Thyroid gland (tissue), 4 donors: ENCODE measurements around the gene BBS4. TPM values are rescaled to one million over a fixed set of nuclear protein-coding genes. Genes with fewer than 3 reads are reported as not detected.
A peak's percentile ranks its signal among the peaks of the same experiment; 100 is the strongest.
"Not testable (repeated sequence)": the region's sequence is repeated elsewhere in the genome, so short reads cannot be mapped to it uniquely, and the experiment has no call there.

ENCODE experiments used
- DNase-seq, 2 donors: peaks; one replicate each; pipeline ENCODE4 v3.0.0-alpha.2; 2019
- H3K27ac ChIP-seq, 3 donors: fragments of 200-600 bp; sonication (generic); 1 replicate in 2 of 3; 2 replicates in 1 of 3; pipeline ENCODE4 v1.5.1; 2016 to 2019; ENCODE audit warnings: mild to moderate bottlenecking in 1 of 3, moderate library complexity in 1 of 3
- H3K27me3 ChIP-seq: fragments of 200-600 bp; sonication (generic); one replicate; pipeline ENCODE4 v1.5.1; 2019
- H3K36me3 ChIP-seq, 2 donors: fragments of 200-600 bp; sonication (generic); one replicate each; pipeline ENCODE4 v1.5.1; 2016 to 2019
- H3K4me1 ChIP-seq, 2 donors: fragments of 200-600 bp; sonication (generic); one replicate each; pipeline ENCODE4 v1.5.1; 2017 to 2019
- H3K4me3 ChIP-seq, 3 donors: fragments of 200-600 bp; sonication (generic); replicated peaks in 1 of 3; 1 replicate in 2 of 3; 2 replicates in 1 of 3; pipeline ENCODE4 v1.5.1; 2016; ENCODE audit warnings: mild to moderate bottlenecking in 1 of 3
- H3K9me3 ChIP-seq: fragments of 200-600 bp; sonication (generic); one replicate; pipeline ENCODE4 v1.5.1; 2017
- CTCF ChIP-seq, 6 experiments: fragments of 200-600 bp in 3 of 6; fragments of 450-650 bp in 3 of 6; sonication (generic) in 3 of 6; IDR thresholded peaks; one replicate each; pipeline ENCODE4 v1.5.1; 2016 to 2019; ENCODE audit warnings: antibody characterized with exemption in 6 of 6, mild to moderate bottlenecking in 2 of 6, inconsistent platforms in 1 of 6, moderate library complexity in 1 of 6
- POLR2A ChIP-seq, 2 donors: fragments of 450-650 bp; IDR thresholded peaks; one replicate each; pipeline ENCODE4 v1.6.1; 2017; ENCODE audit warnings: antibody characterized with exemption in 2 of 2, mild to moderate bottlenecking in 2 of 2, moderate library complexity in 1 of 2
- WGBS, 2 donors: methylation state at CpG; one replicate each; pipeline ENCODE4 v1.1.5; 2017; 5-methylcytosine and 5-hydroxymethylcytosine counted together
- intact Hi-C: fragments of 100-400 bp; cut with DNase I; formaldehyde crosslinking; loops from one replicate; pipeline ENCODE4 v1.15.1; 2023
- total RNA-seq, 4 donors: library from RNA; depleted of rRNA; stranded (reverse); fragments of >200 nt; gene quantifications; one replicate each; pipeline ENCODE4 v1.2.3, GENCODE V29; 2016

BBS4 gene
- total RNA-seq: 10 to 100 TPM; 33.7 to 54.4 (median 48.0) TPM

GRCh38 chr15:72685925-72686794, at the start of gene BBS4, which contains the start of gene HIGD2B:
Gene BBS4 (plus strand): TSS chr15:72686207. CDS start chr15:72686228, 21 bp downstream.
Gene HIGD2B (minus strand): TSS chr15:72686182. CDS start chr15:72676374, 9,808 bp downstream.
- Histone ChIP-seq H3K27me3 (no peaks in the 10 kb centered on the region), H3K9me3 (no peaks in the 10 kb centered on the region), H3K36me3 (no peaks in the 10 kb centered on the region), H3K4me1 (peaks cover 6 to 13% of the 10 kb centered on the region in 2 donors), H3K4me3 (peak within 1 kb of the TSS; percentile 51 to 66 (median 54)), H3K27ac (peak within 1 kb of the TSS; percentile 88 to 95 (median 93))
- intact Hi-C loops: no loop called here
- WGBS, 2 donors: 0 to 1% methylated on average over 34 to 49 of the region's 49 CpGs
- TF ChIP-seq POLR2A (IDR thresholded peaks at IDR 0.05) (peak; percentile 9 to 95), CTCF (IDR thresholded peaks at IDR 0.05) (no peak)
- peak; percentile 94 to 96 for DNase-seq

- H3K27ac ChIP-seq, H3K4me3 ChIP-seq, H3K27me3 ChIP-seq, intact Hi-C loops, H3K4me1 ChIP-seq, H3K9me3 ChIP-seq, H3K36me3 ChIP-seq: not testable (repeated sequence)
- WGBS, 2 donors: no CpG with 5 or more reads among the region's 43 CpGs
- DNase-seq: peak; percentile 83 to 87
These were observed 49.3 kb upstream of the BBS4 start for GRCh38 chr15:72636519-72637282.

DNA sequence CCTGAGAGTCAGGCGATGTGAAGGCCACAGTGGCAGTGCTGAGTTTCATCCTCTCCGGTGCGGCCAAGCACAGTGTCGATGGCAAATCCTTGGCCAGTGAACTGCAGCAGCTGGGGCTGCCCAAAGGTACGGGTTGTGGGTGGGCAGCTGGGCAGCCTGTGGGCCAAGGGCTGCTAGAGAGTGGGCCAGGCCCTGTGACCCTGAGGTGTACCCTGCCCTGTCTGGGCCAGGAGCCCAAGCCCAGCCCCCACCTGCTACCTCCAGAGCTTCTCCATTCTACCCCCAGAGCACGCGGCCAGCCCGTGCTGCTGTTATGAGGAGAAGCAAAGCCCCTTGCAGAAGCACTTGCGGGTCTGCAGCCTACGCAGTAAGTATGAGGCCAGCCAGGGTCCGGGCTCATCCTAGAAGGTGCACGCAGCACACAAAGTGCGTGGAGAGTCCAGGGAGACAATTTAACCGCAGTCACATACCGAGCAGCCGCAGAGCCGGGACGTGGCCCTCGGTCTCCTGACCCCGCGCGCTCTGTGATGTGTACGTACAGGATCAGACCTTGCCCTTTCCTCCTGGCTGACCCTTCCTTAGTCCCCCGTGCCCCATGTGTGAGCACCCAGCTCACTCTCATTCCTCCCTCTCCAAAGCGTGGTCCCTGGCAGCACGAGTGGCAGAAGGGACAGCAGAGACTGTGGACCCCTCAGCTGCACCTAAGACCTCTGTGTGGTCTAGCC, 46.1 kb upstream of the BBS4 start:
- intact Hi-C loops, H3K4me3 ChIP-seq, H3K4me1 ChIP-seq, DNase-seq, H3K27ac ChIP-seq, H3K36me3 ChIP-seq, H3K9me3 ChIP-seq, H3K27me3 ChIP-seq: not testable (repeated sequence)
- no CpG with 5 or more reads among the region's 26 CpGs for WGBS, 2 donors

- H3K4me3 ChIP-seq, H3K27me3 ChIP-seq, H3K27ac ChIP-seq, H3K9me3 ChIP-seq, intact Hi-C loops, DNase-seq, H3K4me1 ChIP-seq, H3K36me3 ChIP-seq: not testable (repeated sequence)
- WGBS, 2 donors: no CpG with 5 or more reads among the region's 2 CpGs
These were observed 43.7 kb upstream of the BBS4 start for GRCh38 chr15:72642271-72642670.

DNA sequence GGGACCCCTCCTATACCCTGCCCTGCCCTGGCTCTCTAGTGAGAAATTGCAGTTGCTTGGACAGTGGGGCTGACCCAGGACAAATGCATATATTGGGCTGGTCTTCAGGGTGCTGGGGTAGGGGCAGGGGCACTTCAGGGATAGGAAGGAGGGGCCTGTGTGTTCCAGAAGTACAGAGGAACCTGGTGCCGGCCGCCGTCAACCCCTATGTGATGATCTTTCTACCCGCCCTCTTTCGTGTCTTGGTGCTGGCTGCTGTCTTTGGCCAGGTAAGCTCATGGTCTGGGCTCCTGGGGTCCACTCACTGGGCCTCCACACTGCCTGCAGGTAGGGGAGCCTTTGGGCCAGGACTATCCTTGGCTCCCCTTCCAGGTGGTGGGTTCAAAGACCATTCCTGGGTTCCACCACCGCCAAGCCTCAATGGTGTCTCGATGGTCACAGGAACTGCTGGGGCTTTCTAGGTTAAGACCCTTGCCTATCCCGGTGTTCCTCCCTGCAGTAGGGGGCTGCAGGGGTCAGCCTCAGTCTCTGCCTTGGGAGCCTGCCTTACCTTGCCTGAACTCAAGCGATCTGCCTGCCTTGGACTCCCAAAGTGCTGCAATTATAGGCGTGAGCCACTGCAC, 37.3 kb upstream of the BBS4 start:
- H3K4me3 ChIP-seq, H3K4me1 ChIP-seq, H3K9me3 ChIP-seq, H3K27ac ChIP-seq, H3K36me3 ChIP-seq, H3K27me3 ChIP-seq, intact Hi-C loops: not testable (repeated sequence)
- WGBS, 2 donors: 75 to 86% methylated on average over 5 to 9 of the region's 10 CpGs
- DNase-seq: peak in 1 of 2 donors; percentile 0

GRCh38 chr15:72654397-72654796, 31.6 kb upstream of the BBS4 start, which contains the start of gene GOLGA6B:
Gene GOLGA6B (plus strand): TSS chr15:72654697. CDS start chr15:72654738, 41 bp downstream.
- H3K27ac ChIP-seq, H3K4me1 ChIP-seq, H3K27me3 ChIP-seq, intact Hi-C loops, DNase-seq, H3K9me3 ChIP-seq, H3K4me3 ChIP-seq, H3K36me3 ChIP-seq: not testable (repeated sequence)
- no CpG with 5 or more reads among the region's 7 CpGs for WGBS, 2 donors

DNA sequence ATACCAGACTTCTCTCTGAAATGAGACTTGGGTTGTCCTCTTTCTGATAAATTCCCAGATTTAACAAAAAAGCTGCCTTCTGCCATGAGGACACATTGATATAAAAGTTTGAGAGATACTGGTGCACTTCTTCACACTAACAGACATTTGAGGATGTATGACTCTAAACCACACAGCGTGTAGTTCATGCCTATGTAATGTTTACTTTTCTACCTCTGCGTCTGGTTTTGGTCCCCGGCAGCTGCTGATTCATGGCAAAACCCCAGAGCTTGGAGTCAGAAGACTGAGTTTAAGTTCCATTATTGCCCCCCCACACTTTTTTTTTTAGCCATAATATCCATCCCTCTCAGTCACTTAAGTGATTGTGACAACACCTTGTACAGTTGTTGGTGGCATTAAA, 30.0 kb upstream of the BBS4 start:
- H3K9me3 ChIP-seq, DNase-seq, H3K27ac ChIP-seq, H3K4me3 ChIP-seq, H3K36me3 ChIP-seq, H3K27me3 ChIP-seq, intact Hi-C loops, H3K4me1 ChIP-seq: not testable (repeated sequence)
- no CpG with 5 or more reads among the region's 3 CpGs for WGBS, 2 donors

- H3K9me3 ChIP-seq, H3K27me3 ChIP-seq, intact Hi-C loops, H3K27ac ChIP-seq, H3K4me3 ChIP-seq, DNase-seq, H3K36me3 ChIP-seq, H3K4me1 ChIP-seq: not testable (repeated sequence)
- 82 to 92% methylated on average over 6 to 10 of the region's 10 CpGs for WGBS, 2 donors
These were observed 24.9 kb upstream of the BBS4 start for GRCh38 chr15:72661081-72661480.

DNA sequence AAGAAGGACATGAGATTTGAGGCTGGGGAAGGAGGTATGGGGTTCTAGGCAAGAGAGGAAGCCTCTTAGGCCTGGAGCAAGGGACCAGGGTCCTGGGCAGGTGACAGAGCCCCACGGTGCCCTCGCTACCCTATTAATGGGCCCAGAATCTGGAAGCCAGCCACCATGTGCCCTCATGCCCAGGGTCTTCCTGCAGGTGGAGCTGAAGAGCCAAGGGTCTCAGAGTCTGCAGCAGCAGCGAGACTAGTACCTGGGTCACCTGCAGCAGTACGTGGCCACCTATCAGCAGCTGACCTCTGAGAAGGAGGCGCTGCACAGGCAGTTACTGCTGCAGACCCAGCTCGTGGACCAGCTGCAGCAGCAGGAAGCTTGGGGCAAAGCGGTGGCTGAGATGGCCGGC, 22.1 kb upstream of the BBS4 start:
- H3K36me3 ChIP-seq, H3K4me1 ChIP-seq, intact Hi-C loops, H3K27me3 ChIP-seq, DNase-seq, H3K4me3 ChIP-seq, H3K9me3 ChIP-seq, H3K27ac ChIP-seq: not testable (repeated sequence)
- no CpG with 5 or more reads among the region's 8 CpGs for WGBS, 2 donors

- H3K27me3 ChIP-seq, DNase-seq, H3K9me3 ChIP-seq, H3K36me3 ChIP-seq, intact Hi-C loops, H3K4me3 ChIP-seq, H3K27ac ChIP-seq, H3K4me1 ChIP-seq: not testable (repeated sequence)
- WGBS, 2 donors: 58 to 93% methylated on average over 3 of the region's 11 CpGs
These were observed 20.3 kb upstream of the BBS4 start for GRCh38 chr15:72665706-72666105.

DNA sequence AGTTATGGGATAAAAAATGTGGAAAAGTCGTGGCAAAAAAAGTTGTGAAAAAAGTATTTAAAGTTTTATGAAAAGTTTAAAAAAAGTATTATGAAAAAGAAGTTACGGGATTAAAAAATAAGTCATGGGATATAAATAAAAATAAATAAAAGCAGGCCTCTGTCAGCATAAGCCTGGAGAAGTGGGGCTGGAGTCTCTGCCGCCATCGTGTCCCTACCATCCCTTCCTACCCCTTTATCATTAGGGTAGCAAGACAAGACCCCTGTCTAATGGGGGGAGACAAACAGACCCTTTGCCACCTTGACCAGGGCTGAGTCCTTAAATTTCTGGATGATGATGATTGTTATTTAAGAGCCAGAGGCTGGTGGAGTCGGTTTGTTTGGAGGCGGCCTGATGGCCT, 16.2 kb upstream of the BBS4 start:
- H3K36me3 ChIP-seq, H3K27me3 ChIP-seq, H3K9me3 ChIP-seq, DNase-seq, H3K4me3 ChIP-seq, H3K27ac ChIP-seq, H3K4me1 ChIP-seq: not testable (repeated sequence)
- intact Hi-C loops: loop anchor here (5.0 kb wide), 1 partner anchor 68 kb away; no protein-coding TSS in a partner anchor
- WGBS, 2 donors: 96% methylated on average over 3 of the region's 6 CpGs
